IMR-90 (cell line): ENCODE data around the gene AWAT1. TPM values are rescaled to one million over a fixed set of nuclear protein-coding genes. Genes with fewer than 3 reads are reported as not detected.

Experiments used
- ATAC-seq: fragments of 200-7000 bp; cut with Tn5 transposase; 2 replicates; pipeline ENCODE4 v1.9.1; 2020; ENCODE audit warnings: low read depth, mild to moderate bottlenecking, moderate library complexity
- Bru-seq: library from RNA; stranded (reverse); fragments of 400-500 nt; gene quantifications from one replicate; lab custom pipeline; 2021; lab: Mats Ljungman, UMichigan
- BruChase-seq, 2 experiments: library from RNA; stranded (reverse); fragments of 400-500 nt; gene quantifications; one replicate each; lab custom pipeline; 2021; lab: Mats Ljungman, UMichigan
- BruUV-seq: library from RNA; stranded (reverse); fragments of 400-500 nt; replicated peaks from 2 replicates; lab custom pipeline; 2021; lab: Mats Ljungman, UMichigan
- CTCF ChIA-PET: fragments of 300-600 bp; formaldehyde crosslinking; extraction: SDS; loops from one replicate; lab custom pipeline; 2021; ENCODE audit warnings: antibody characterized with exemption; lab: Yijun Ruan, JAX
- POLR2A ChIA-PET: fragments of 300-600 bp; sonication (Branson Sonifier 250); formaldehyde crosslinking; loops from one replicate; lab custom pipeline; 2022; ENCODE audit warnings: antibody characterized with exemption; ENCODE audit not compliant: unreplicated experiment; lab: Charles Lee
- DNase-seq: peaks from one replicate; pipeline ENCODE4 v3.0.0; 2013
- H2AFZ ChIP-seq: replicated peaks from 2 replicates; pipeline ENCODE3; 2013; ENCODE audit warnings: low read length, mild to moderate bottlenecking; ENCODE audit not compliant: poor library complexity
- H2AK5ac ChIP-seq: 2 replicates; pipeline ENCODE4 v1.6.1; 2013; ENCODE audit warnings: low read depth, low read length, inconsistent platforms
- H2AK9ac ChIP-seq: replicated peaks from 2 replicates; pipeline ENCODE3; 2013; ENCODE audit warnings: mild to moderate bottlenecking, low read depth, low read length, moderate library complexity; ENCODE audit not compliant: poor library complexity
- H2BK120ac ChIP-seq: 2 replicates; pipeline ENCODE4 v1.6.1; 2013; ENCODE audit warnings: low read depth, low read length, inconsistent platforms
- H2BK15ac ChIP-seq: 3 replicates; pipeline ENCODE4 v1.6.1; 2013; ENCODE audit warnings: low read depth, low read length, inconsistent platforms
- H2BK20ac ChIP-seq: 2 replicates; pipeline ENCODE4 v1.6.1; 2013; ENCODE audit warnings: low read depth, mild to moderate bottlenecking, inconsistent platforms, low read length, moderate library complexity
- H2BK5ac ChIP-seq: 2 replicates; pipeline ENCODE4 v1.6.1; 2013; ENCODE audit warnings: mild to moderate bottlenecking, low read depth, low read length, inconsistent platforms; ENCODE audit not compliant: poor library complexity, severe bottlenecking
- H3K14ac ChIP-seq: replicated peaks from 2 replicates; pipeline ENCODE4 v1.6.1; 2013; ENCODE audit warnings: low read depth, low read length, inconsistent platforms
- H3K18ac ChIP-seq: 2 replicates; pipeline ENCODE4 v1.6.1; 2013; ENCODE audit warnings: low read depth, low read length, control low read depth
- H3K23ac ChIP-seq: 2 replicates; pipeline ENCODE4 v1.6.1; 2013; ENCODE audit warnings: low read depth, low read length, inconsistent platforms
- H3K27ac ChIP-seq: 2 replicates; pipeline ENCODE4 v1.5.1; 2013; ENCODE audit warnings: mild to moderate bottlenecking, control low read depth, low read length; ENCODE audit not compliant: insufficient read depth
- H3K27me3 ChIP-seq: 2 replicates; pipeline ENCODE4 v1.6.1; 2013; ENCODE audit warnings: low read length; ENCODE audit not compliant: control insufficient read depth, insufficient read depth
- H3K36me3 ChIP-seq: 2 replicates; pipeline ENCODE4 v1.6.1; 2013; ENCODE audit warnings: low read length, mixed read lengths; ENCODE audit not compliant: control insufficient read depth, insufficient read depth
- H3K4ac ChIP-seq: 2 replicates; pipeline ENCODE4 v1.6.1; 2013; ENCODE audit warnings: low read depth, low read length, inconsistent platforms
- H3K4me1 ChIP-seq: 2 replicates; pipeline ENCODE4 v1.6.1; 2013; ENCODE audit warnings: low read length, mixed read lengths; ENCODE audit not compliant: control insufficient read depth, insufficient read depth
- H3K4me2 ChIP-seq: 2 replicates; pipeline ENCODE4 v1.6.1; 2013; ENCODE audit warnings: low read depth, mild to moderate bottlenecking, control low read depth, low read length, moderate library complexity
- H3K4me3 ChIP-seq: 2 replicates; pipeline ENCODE4 v1.5.1; 2013; ENCODE audit warnings: low read depth, mild to moderate bottlenecking, control low read depth, low read length, moderate library complexity; ENCODE audit not compliant: insufficient read depth
- H3K56ac ChIP-seq: 2 replicates; pipeline ENCODE4 v1.6.1; 2013; ENCODE audit warnings: low read length, inconsistent platforms; ENCODE audit not compliant: insufficient read depth; ENCODE audit errors: extremely low read depth
- H3K79me1 ChIP-seq, 2 experiments: 2 replicates each; pipeline ENCODE4 v1.6.1; 2013; ENCODE audit warnings: low read length in 2 of 2, inconsistent platforms in 1 of 2, low read depth in 1 of 2
- H3K9ac ChIP-seq: 2 replicates; pipeline ENCODE4 v1.6.1; 2013; ENCODE audit warnings: low read depth, low read length, control low read depth
- H3K9me1 ChIP-seq: 2 replicates; pipeline ENCODE4 v1.6.1; 2013; ENCODE audit warnings: low read length, inconsistent platforms; ENCODE audit not compliant: insufficient read depth
- H3K9me3 ChIP-seq: 2 replicates; pipeline ENCODE4 v1.6.1; 2013; ENCODE audit warnings: low read length; ENCODE audit not compliant: control insufficient read depth, insufficient read depth
- H4K20me1 ChIP-seq: 2 replicates; pipeline ENCODE4 v1.6.1; 2013; ENCODE audit warnings: low read length, inconsistent platforms; ENCODE audit not compliant: insufficient read depth
- H4K5ac ChIP-seq: 2 replicates; pipeline ENCODE4 v1.6.1; 2013; ENCODE audit warnings: mild to moderate bottlenecking, low read depth, low read length, control low read depth
- H4K8ac ChIP-seq, 2 experiments: 2 replicates each; pipeline ENCODE4 v1.6.1; 2013; ENCODE audit warnings: low read depth in 2 of 2, low read length in 2 of 2, control low read depth in 1 of 2, inconsistent platforms in 1 of 2
- H4K91ac ChIP-seq: 2 replicates; pipeline ENCODE4 v1.6.1; 2013; ENCODE audit warnings: low read depth, low read length, inconsistent platforms; ENCODE audit not compliant: insufficient read depth
- BHLHE40 ChIP-seq: fragments of 150-350 bp; IDR thresholded peaks from 2 replicates; pipeline ENCODE4 v1.6.1; 2016; ENCODE audit warnings: mild to moderate bottlenecking, low read depth, low read length
- CTCF ChIP-seq: conservative IDR thresholded peaks from 2 replicates; pipeline ENCODE4 v1.5.1; 2012; ENCODE audit warnings: mild to moderate bottlenecking, low read depth, low read length, improper control_type of control experiment
- ELK1 ChIP-seq: fragments of 150-350 bp; IDR thresholded peaks from 2 replicates; pipeline ENCODE4 v1.6.1; 2016; ENCODE audit warnings: low read depth, mild to moderate bottlenecking, low read length, moderate library complexity, borderline replicate concordance
- FOS ChIP-seq: fragments of 150-350 bp; IDR thresholded peaks from 2 replicates; pipeline ENCODE4 v1.6.1; 2016; ENCODE audit warnings: low read depth, low read length
- MAFK ChIP-seq: IDR thresholded peaks from 2 replicates; pipeline ENCODE4 v1.6.1; 2012; ENCODE audit warnings: low read depth, low read length, improper control_type of control experiment
- WGBS, 2 experiments: methylation state at CpG; one replicate each; pipeline versions ENCODE4 v1.1.5 to v1.1.7; 2013; ENCODE audit warnings: missing lambda C conversion rate in 2 of 2; ENCODE audit not compliant: insufficient read length in 1 of 2; ENCODE audit errors: extremely low coverage in 2 of 2; 5-methylcytosine and 5-hydroxymethylcytosine counted together
- dilution Hi-C: fragments of 300-500 bp; cut with HindIII; formaldehyde crosslinking; loops from one replicate; pipeline ENCODE4 v1.14.3; 2018; ENCODE audit warnings: low sequenced_read_pairs; ENCODE audit not compliant: unreplicated experiment
- in situ Hi-C: fragments of 300-500 bp; cut with MboI; formaldehyde crosslinking; loops from 3 replicates; pipeline ENCODE4 v1.14.3; 2019; ENCODE audit warnings: low sequenced_read_pairs, inconsistent platforms, mixed read lengths
- intact Hi-C: fragments of 100-400 bp; cut with micrococcal nuclease; formaldehyde crosslinking; loops from 2 replicates; pipeline ENCODE4 v1.10.0; 2022
- long read RNA-seq: library from polyadenylated mRNA; unstranded; transcript quantifications from one replicate; pipeline ENCODE4 v2.0.0, GENCODE V29; 2021; ENCODE audit not compliant: unreplicated experiment
- polyA plus RNA-seq, 3 experiments: library from polyadenylated mRNA; depleted of rRNA; stranded (reverse); fragments of >200 nt; gene quantifications; 2 replicates each; pipeline ENCODE4 v1.2.3, GENCODE V29; 2012; ENCODE audit warnings: low replicate concordance in 1 of 3
- total RNA-seq: library from RNA; depleted of rRNA; stranded (reverse); fragments of >200 nt; gene quantifications from 2 replicates; pipeline ENCODE4 v1.2.3, GENCODE V29; 2012; rRNA removed

Gene AWAT1
- total RNA-seq (not detected in 2 replicates), polyA plus RNA-seq (2012; rRNA removed) (not detected in 2 replicates), Bru-seq, nascent RNA (not detected), BruChase-seq, experiment 1, labeled RNA remaining after a 6-hour chase (not detected), BruChase-seq, experiment 2, labeled RNA remaining after a 2-hour chase (not detected)
- polyA plus RNA-seq (2012; cell fraction: cytosol; rRNA removed): not detected in 2 replicates
- polyA plus RNA-seq (2012; cell fraction: nucleus; rRNA removed; ENCODE audit: low replicate concordance): not detected in 2 replicates
- long read RNA-seq: 0 reads

GRCh38 chrX:70234355-70234754 lies at the start of gene AWAT1:
Gene AWAT1 (plus strand): TSS chrX:70234655. CDS start chrX:70234696, 41 bp downstream.
- Histone ChIP-seq H3K79me1 (no peaks in the 10 kb centered on the region), H2BK5ac (no peak within 1 kb of the TSS), H3K4me3 (no peak within 1 kb of the TSS), H3K9me3 (no peaks in the 10 kb centered on the region), H4K8ac (no peak within 1 kb of the TSS), H3K4me2 (no peak within 1 kb of the TSS), H2BK20ac (no peak within 1 kb of the TSS), H3K27me3 (peaks cover 29% of the 10 kb centered on the region), H3K9ac (no peak within 1 kb of the TSS), H2BK15ac (no peak within 1 kb of the TSS), H2AK5ac (no peak within 1 kb of the TSS), H3K14ac (no peak within 1 kb of the TSS), H3K9me1 (no peaks in the 10 kb centered on the region), H3K36me3 (no peaks in the 10 kb centered on the region), H3K18ac (no peak within 1 kb of the TSS), H4K20me1 (no peaks in the 10 kb centered on the region), H2AK9ac (no peak within 1 kb of the TSS), H3K4me1 (no peaks in the 10 kb centered on the region), H3K27ac (no peak within 1 kb of the TSS), H3K4ac (no peak within 1 kb of the TSS), H2AFZ (no peak within 1 kb of the TSS), H3K23ac (no peak within 1 kb of the TSS), H3K56ac (no peak within 1 kb of the TSS), H4K5ac (no peak within 1 kb of the TSS), H2BK120ac (no peak within 1 kb of the TSS), H4K91ac (no peak within 1 kb of the TSS)
- ATAC-seq (no peak), DNase-seq (no peak)
- intact Hi-C loops (no loop called here), in situ Hi-C loops (no loop called here), dilution Hi-C loops (no loop called here)
- WGBS, 2 experiments: 40% methylated on average over 1 of the region's 3 CpGs; no CpG with 5 or more reads in 1 of the 2 experiments
- TF ChIP-seq ELK1 (no peak), MAFK (no peak), FOS (no peak), CTCF (no peak), BHLHE40 (no peak)
- POLR2A ChIA-PET: no interaction called here
- BruUV-seq: no TSS peak
- CTCF ChIA-PET: interaction anchor here (0.6 kb wide), 1 partner anchor 181 kb away, joined by 3 read pairs; no protein-coding TSS in a partner anchor
